Stimulated activated CD4-positive, alpha-beta T cell treated with anti-CD3 and anti-CD28 coated beads, Interleukin-2, amount 100 ng/mL, for 4 hours (primary cell): ENCODE data around the gene SCUBE1.
"Not testable (repeated sequence)": the region's sequence is repeated elsewhere in the genome, so short reads cannot be mapped to it uniquely, and the experiment has no call there.

Experiments
- DNase-seq: peaks from one replicate; pipeline ENCODE4 v3.0.0-alpha.2; 2020; ENCODE audit warnings: low read depth

Gene SCUBE1

GRCh38 chr22:43301866-43302265 lies 41.3 kb downstream of the SCUBE1 start:
- DNase-seq, result no peak

- no peak for DNase-seq
These were observed 42.1 kb downstream of the SCUBE1 start for GRCh38 chr22:43300891-43301676.

- DNase-seq, result no peak
These were observed 43.4 kb downstream of the SCUBE1 start for GRCh38 chr22:43299736-43300135.

GRCh38 chr22:43298062-43298801 lies 44.9 kb downstream of the SCUBE1 start:
- no peak for DNase-seq

GRCh38 chr22:43297270-43298061 lies 45.7 kb downstream of the SCUBE1 start:
- no peak for DNase-seq

- no peak for DNase-seq
These were observed 46.8 kb downstream of the SCUBE1 start for GRCh38 chr22:43296276-43296902.

GRCh38 chr22:43295660-43296059 lies 47.5 kb downstream of the SCUBE1 start:
- no peak for DNase-seq

GRCh38 chr22:43295173-43295572 lies 48.0 kb downstream of the SCUBE1 start:
- DNase-seq, result no peak

- DNase-seq, result no peak
These were observed 49.3 kb downstream of the SCUBE1 start for GRCh38 chr22:43293655-43294392.

- no peak for DNase-seq
These were observed 49.9 kb downstream of the SCUBE1 start for GRCh38 chr22:43293259-43293654.

GRCh38 chr22:43292630-43293018 lies 50.5 kb downstream of the SCUBE1 start:
- DNase-seq, result no peak

GRCh38 chr22:43291381-43291780 lies 51.8 kb downstream of the SCUBE1 start:
- no peak for DNase-seq

- no peak for DNase-seq
These were observed 53.0 kb downstream of the SCUBE1 start for GRCh38 chr22:43289976-43290721.

GRCh38 chr22:43289531-43289963 lies 53.6 kb downstream of the SCUBE1 start:
- no peak for DNase-seq

- DNase-seq, result no peak
These were observed 54.3 kb downstream of the SCUBE1 start for GRCh38 chr22:43288807-43289420.

GRCh38 chr22:43288378-43288777 lies 54.8 kb downstream of the SCUBE1 start:
- DNase-seq, result no peak

- no peak for DNase-seq
These were observed 55.7 kb downstream of the SCUBE1 start for GRCh38 chr22:43287441-43287840.

- no peak for DNase-seq
These were observed 61.8 kb downstream of the SCUBE1 start for GRCh38 chr22:43281394-43281793.

GRCh38 chr22:43280523-43280886 lies 62.7 kb downstream of the SCUBE1 start:
- not testable (repeated sequence) for DNase-seq

- no peak for DNase-seq
These were observed 63.2 kb downstream of the SCUBE1 start for GRCh38 chr22:43279867-43280522.
